Lung (tissue), 12 donors: Measurements from ENCODE around the gene CDKL5. TPM values are rescaled to one million over a fixed set of nuclear protein-coding genes. Genes with fewer than 3 reads are reported as not detected.

Experiments used
- ATAC-seq: fragments of 200-7000 bp; cut with Tn5 transposase; one replicate; pipeline ENCODE4 v1.9.1; 2020; ENCODE audit warnings: moderate number of reproducible peaks; ENCODE audit not compliant: insufficient read depth, low FRiP score
- DNase-seq, 3 donors: peaks; one replicate each; pipeline ENCODE4 v3.0.0-alpha.2; 2013 to 2017
- H3K27ac ChIP-seq, 2 donors: one replicate each; pipeline ENCODE4 v1.5.1; 2013; ENCODE audit warnings: mild to moderate bottlenecking in 2 of 2, moderate library complexity in 2 of 2, control low read depth in 1 of 2, inconsistent platforms in 1 of 2, low read depth in 1 of 2, low read length in 1 of 2
- H3K27me3 ChIP-seq, 3 donors: one replicate each; pipeline ENCODE4 v1.5.1; 2013; ENCODE audit warnings: low read length in 2 of 3; ENCODE audit not compliant: control insufficient read depth in 3 of 3, insufficient read depth in 3 of 3
- H3K36me3 ChIP-seq, 4 donors: one replicate each; pipeline ENCODE4 v1.5.1; 2013; ENCODE audit warnings: low read length in 4 of 4, mild to moderate bottlenecking in 1 of 4, moderate library complexity in 1 of 4; ENCODE audit not compliant: control insufficient read depth in 4 of 4, insufficient read depth in 4 of 4
- H3K4me1 ChIP-seq, 5 donors: one replicate each; pipeline ENCODE4 v1.5.1; 2013; ENCODE audit warnings: low read length in 5 of 5, mild to moderate bottlenecking in 2 of 5, moderate library complexity in 1 of 5; ENCODE audit not compliant: control insufficient read depth in 5 of 5, insufficient read depth in 5 of 5
- H3K4me3 ChIP-seq: one replicate; pipeline ENCODE4 v1.5.1; 2013; ENCODE audit warnings: mild to moderate bottlenecking, control low read depth, moderate library complexity
- H3K9ac ChIP-seq, 2 donors: one replicate each; pipeline ENCODE4 v1.5.1; 2013; ENCODE audit warnings: low read length in 2 of 2, control low read depth in 1 of 2; ENCODE audit not compliant: insufficient read depth in 1 of 2
- H3K9me3 ChIP-seq, 4 donors: one replicate each; pipeline ENCODE4 v1.5.1; 2013; ENCODE audit warnings: low read length in 3 of 4, mild to moderate bottlenecking in 1 of 4, moderate library complexity in 1 of 4; ENCODE audit not compliant: control insufficient read depth in 4 of 4, insufficient read depth in 3 of 4
- WGBS, 2 donors: extraction: QIAGEN DNeasy Blood & Tissue Kit; methylation state at CpG; one replicate each; pipeline ENCODE4 v1.1.7; 2013; 5-methylcytosine and 5-hydroxymethylcytosine counted together
- polyA plus RNA-seq, 2 donors: library from polyadenylated mRNA; stranded (reverse); fragments of 200-250 nt; gene quantifications; one replicate each; pipeline ENCODE4 v1.2.1, GENCODE V29; 2013
- total RNA-seq, 2 donors: library from RNA; depleted of rRNA in 1 of 2; stranded (reverse); fragments of >200 nt in 1 of 2; gene quantifications; one replicate each; pipeline ENCODE4 v1.2.1, GENCODE V29; 2014 to 2021
- TF ChIP-seq, protein P1 (sequence below): IDR thresholded peaks from 2 replicates; pipeline ENCODE4 v1.5.1; 2012; ENCODE audit warnings: mild to moderate bottlenecking; ENCODE audit errors: control extremely low read depth, extremely low read depth
- donor health status: control.
- donor health status: control.
- donor health status: Bipolar disorder and iron deficiency.
- donor health status: healthy.
- donor health status: DM: yes; HTN: yes; CAD: no.

Gene CDKL5
- total and polyA plus RNA-seq, 4 donors = 3.2 to 37.3 (median 16.3) TPM

DNA sequence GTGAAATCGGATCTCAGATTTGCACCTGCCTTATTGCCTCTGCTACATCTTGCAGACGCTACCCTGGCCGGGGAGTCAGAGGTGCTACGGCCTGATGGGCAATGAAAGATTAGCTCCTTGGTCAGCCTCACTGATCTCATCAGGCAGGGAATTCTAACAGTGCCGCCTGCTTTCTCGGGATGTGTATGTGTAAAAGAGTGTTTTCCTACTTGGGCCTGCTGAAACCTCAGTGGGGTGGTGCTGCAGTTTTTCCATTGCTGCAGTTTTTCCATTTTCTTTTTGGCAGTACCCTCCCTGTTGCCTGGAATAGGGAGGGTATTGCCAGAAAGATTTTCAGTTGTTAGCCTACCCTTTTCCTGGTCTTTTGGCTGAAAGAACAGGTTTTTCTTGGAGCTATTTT is 117.5 kb downstream of the CDKL5 start:
- no peak overlapping the region for H3K4me3 ChIP-seq
- 89 to 91% methylated on average over 6 of the region's 6 CpGs for WGBS, 2 donors
- no peak for ATAC-seq
- no peaks in the 10 kb centered on the region for H3K36me3 ChIP-seq
- H3K4me1 ChIP-seq = no peaks in the 10 kb centered on the region
- TF ChIP-seq, protein P1, sequence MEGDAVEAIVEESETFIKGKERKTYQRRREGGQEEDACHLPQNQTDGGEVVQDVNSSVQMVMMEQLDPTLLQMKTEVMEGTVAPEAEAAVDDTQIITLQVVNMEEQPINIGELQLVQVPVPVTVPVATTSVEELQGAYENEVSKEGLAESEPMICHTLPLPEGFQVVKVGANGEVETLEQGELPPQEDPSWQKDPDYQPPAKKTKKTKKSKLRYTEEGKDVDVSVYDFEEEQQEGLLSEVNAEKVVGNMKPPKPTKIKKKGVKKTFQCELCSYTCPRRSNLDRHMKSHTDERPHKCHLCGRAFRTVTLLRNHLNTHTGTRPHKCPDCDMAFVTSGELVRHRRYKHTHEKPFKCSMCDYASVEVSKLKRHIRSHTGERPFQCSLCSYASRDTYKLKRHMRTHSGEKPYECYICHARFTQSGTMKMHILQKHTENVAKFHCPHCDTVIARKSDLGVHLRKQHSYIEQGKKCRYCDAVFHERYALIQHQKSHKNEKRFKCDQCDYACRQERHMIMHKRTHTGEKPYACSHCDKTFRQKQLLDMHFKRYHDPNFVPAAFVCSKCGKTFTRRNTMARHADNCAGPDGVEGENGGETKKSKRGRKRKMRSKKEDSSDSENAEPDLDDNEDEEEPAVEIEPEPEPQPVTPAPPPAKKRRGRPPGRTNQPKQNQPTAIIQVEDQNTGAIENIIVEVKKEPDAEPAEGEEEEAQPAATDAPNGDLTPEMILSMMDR = no peak
- H3K27me3 ChIP-seq = peaks cover 0 to 24% (median 3%) of the 10 kb centered on the region in 3 donors
- DNase-seq = no peak
- H3K27ac ChIP-seq = no peak overlapping the region
- H3K9ac ChIP-seq = no peak overlapping the region
- H3K9me3 ChIP-seq = peaks cover 0 to 4% (median 0%) of the 10 kb centered on the region in 4 donors

DNA sequence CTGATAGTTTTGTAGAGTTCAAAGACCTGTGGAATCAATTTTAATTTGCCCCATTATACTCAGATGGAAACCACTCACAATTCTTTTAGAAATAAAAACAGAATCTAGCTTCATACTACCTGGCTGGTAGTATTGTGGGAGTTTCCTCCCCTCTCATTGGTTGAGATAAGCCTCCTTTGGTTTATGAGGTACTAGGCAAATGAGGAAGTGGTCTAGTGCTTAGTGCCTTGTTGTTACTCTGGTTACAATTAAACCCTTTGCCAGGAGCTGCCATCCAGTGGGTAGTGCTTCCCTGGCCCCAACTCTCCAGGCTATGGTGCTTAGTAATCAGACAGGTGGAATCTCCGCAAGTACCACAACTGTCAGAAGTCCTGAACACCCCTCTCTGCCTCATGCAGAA is 118.3 kb downstream of the CDKL5 start:
- DNase-seq (no peak), ATAC-seq (no peak)
- Histone ChIP-seq H3K4me3 (no peak overlapping the region), H3K27ac (no peak overlapping the region), H3K27me3 (peaks cover 0 to 24% (median 3%) of the 10 kb centered on the region in 3 donors), H3K36me3 (no peaks in the 10 kb centered on the region), H3K9me3 (peaks cover 0 to 4% (median 0%) of the 10 kb centered on the region in 4 donors), H3K9ac (no peak overlapping the region), H3K4me1 (no peaks in the 10 kb centered on the region)
- WGBS, 2 donors = 89 to 92% methylated on average over 1 of the region's 1 CpG
- TF ChIP-seq, protein P1 = no peak

DNA sequence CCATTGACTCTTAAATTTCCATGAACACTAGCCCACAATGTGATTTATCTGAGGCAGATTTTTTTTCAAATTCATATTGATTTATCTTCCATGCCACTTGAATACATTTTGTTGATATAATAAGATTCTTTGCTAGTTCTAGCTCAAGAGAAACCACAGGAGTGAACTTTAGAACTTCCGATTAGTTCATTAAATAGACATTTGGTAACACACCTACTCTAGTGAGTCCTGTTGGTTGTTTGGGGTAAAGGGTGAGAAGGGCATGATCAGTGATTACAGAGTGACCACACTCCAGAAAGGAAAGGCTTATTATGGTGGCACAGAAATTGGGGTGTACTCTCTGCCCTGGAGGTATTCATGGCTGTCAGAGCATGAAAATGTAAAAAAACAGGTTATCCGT is 120.4 kb downstream of the CDKL5 start:
- no peaks in the 10 kb centered on the region for H3K36me3 ChIP-seq
- TF ChIP-seq, protein P1 = no peak
- no peaks in the 10 kb centered on the region for H3K4me1 ChIP-seq
- H3K9me3 ChIP-seq = peaks cover 0 to 4% (median 0%) of the 10 kb centered on the region in 4 donors
- ATAC-seq (no peak), DNase-seq (no peak)
- no peak overlapping the region for H3K27ac ChIP-seq
- no peak overlapping the region for H3K9ac ChIP-seq
- no peak overlapping the region for H3K4me3 ChIP-seq
- WGBS, 2 donors = 84 to 88% methylated on average over 2 of the region's 2 CpGs
- H3K27me3 ChIP-seq = peaks cover 0 to 31% (median 7%) of the 10 kb centered on the region in 3 donors

DNA sequence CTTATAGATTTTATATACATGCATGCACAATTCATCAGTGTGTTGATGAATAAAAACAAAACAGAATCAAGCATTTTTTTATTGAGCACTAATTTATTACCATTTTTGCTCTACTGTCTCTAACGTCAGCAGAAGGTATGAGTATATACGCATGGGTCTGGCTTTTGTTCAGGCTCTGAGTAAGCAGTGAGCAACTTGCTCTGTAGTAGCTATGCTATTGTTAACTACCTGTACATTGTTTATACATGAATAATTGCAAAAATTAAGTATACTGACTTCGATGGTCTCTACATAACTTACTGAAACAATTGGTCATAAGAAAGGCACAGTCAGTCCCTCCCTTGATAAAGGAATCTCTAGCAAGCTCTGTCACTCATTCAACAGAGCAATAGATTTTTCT is 123.6 kb downstream of the CDKL5 start:
- Histone ChIP-seq H3K9ac (no peak overlapping the region), H3K4me3 (no peak overlapping the region), H3K27ac (no peak overlapping the region), H3K4me1 (no peaks in the 10 kb centered on the region), H3K36me3 (no peaks in the 10 kb centered on the region), H3K9me3 (peaks cover 0 to under 1% (median 0%) of the 10 kb centered on the region in 4 donors), H3K27me3 (peaks cover 0 to 28% (median 12%) of the 10 kb centered on the region in 3 donors)
- TF ChIP-seq, protein P1 = no peak
- WGBS, 2 donors = 85 to 93% methylated on average over 3 of the region's 3 CpGs
- ATAC-seq (no peak), DNase-seq (no peak)
